Measurements from ENCODE around the gene RNF2.

DNA sequence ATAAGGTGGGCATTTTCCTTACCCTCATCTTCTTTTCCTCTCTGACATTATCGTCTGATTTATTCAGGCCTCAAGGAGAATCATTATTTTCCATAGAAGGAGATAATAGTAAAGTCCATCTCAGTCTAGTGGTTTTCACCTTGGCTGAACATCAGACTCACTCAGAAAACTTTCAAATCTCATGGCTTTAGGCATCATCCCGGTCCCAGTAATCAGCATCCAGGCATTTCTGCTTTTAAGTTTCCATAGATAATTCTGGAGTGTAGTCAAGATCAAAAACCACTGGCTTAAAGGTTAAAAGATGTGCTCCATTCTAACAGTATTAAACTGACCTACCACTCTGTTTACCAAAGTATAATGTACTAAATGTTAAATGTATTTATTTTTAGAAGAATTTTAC lies 49.4 kb downstream of the RNF2 start:
- TF ChIP-seq, protein P1, sequence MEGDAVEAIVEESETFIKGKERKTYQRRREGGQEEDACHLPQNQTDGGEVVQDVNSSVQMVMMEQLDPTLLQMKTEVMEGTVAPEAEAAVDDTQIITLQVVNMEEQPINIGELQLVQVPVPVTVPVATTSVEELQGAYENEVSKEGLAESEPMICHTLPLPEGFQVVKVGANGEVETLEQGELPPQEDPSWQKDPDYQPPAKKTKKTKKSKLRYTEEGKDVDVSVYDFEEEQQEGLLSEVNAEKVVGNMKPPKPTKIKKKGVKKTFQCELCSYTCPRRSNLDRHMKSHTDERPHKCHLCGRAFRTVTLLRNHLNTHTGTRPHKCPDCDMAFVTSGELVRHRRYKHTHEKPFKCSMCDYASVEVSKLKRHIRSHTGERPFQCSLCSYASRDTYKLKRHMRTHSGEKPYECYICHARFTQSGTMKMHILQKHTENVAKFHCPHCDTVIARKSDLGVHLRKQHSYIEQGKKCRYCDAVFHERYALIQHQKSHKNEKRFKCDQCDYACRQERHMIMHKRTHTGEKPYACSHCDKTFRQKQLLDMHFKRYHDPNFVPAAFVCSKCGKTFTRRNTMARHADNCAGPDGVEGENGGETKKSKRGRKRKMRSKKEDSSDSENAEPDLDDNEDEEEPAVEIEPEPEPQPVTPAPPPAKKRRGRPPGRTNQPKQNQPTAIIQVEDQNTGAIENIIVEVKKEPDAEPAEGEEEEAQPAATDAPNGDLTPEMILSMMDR (IDR thresholded peaks at IDR 0.05): no peak
- no peak for TF ChIP-seq POLR2A (IDR thresholded peaks at IDR 0.05)
